Hepatocyte (in vitro differentiated cells): ENCODE measurements around the gene STIM2. TPM values are rescaled to one million over a fixed set of nuclear protein-coding genes. Genes with fewer than 3 reads are reported as not detected.

ENCODE experiments used
- DNase-seq: peaks from one replicate; pipeline ENCODE4 v3.0.0-alpha.2; 2016; ENCODE audit warnings: low spot score
- H2AFZ ChIP-seq: fragments of 200-600 bp; sonication (generic); 2 replicates; pipeline ENCODE4 v1.6.0; 2016; ENCODE audit warnings: antibody characterized with exemption, mild to moderate bottlenecking
- H3K27ac ChIP-seq: fragments of 200-600 bp; sonication (generic); 2 replicates; pipeline ENCODE4 v1.5.1; 2016; ENCODE audit warnings: mild to moderate bottlenecking
- H3K27me3 ChIP-seq: fragments of 200-600 bp; sonication (generic); 2 replicates; pipeline ENCODE4 v1.6.1; 2016
- H3K36me3 ChIP-seq: fragments of 200-600 bp; sonication (generic); replicated peaks from 2 replicates; pipeline ENCODE4 v1.5.1; 2016; ENCODE audit warnings: low read depth; ENCODE audit not compliant: insufficient read depth
- H3K4me1 ChIP-seq: fragments of 200-600 bp; sonication (generic); 2 replicates; pipeline ENCODE4 v1.5.1; 2016; ENCODE audit warnings: mild to moderate bottlenecking, moderate library complexity; ENCODE audit not compliant: insufficient read depth
- H3K4me2 ChIP-seq: fragments of 200-600 bp; sonication (generic); 2 replicates; pipeline ENCODE4 v1.6.0; 2016
- H3K4me3 ChIP-seq: fragments of 200-600 bp; sonication (generic); 2 replicates; pipeline ENCODE4 v1.5.1; 2016; ENCODE audit warnings: mild to moderate bottlenecking
- H3K79me2 ChIP-seq: fragments of 200-600 bp; sonication (generic); 2 replicates; pipeline ENCODE4 v1.6.0; 2017; ENCODE audit warnings: mild to moderate bottlenecking
- H3K9me2 ChIP-seq: fragments of 200-600 bp; sonication (generic); replicated peaks from 2 replicates; pipeline ENCODE4 v1.6.0; 2017; ENCODE audit warnings: mild to moderate bottlenecking; ENCODE audit not compliant: insufficient read depth
- H3K9me3 ChIP-seq: fragments of 200-600 bp; sonication (generic); 2 replicates; pipeline ENCODE4 v1.5.1; 2016; ENCODE audit warnings: low read depth, mild to moderate bottlenecking
- H4K20me1 ChIP-seq: fragments of 200-600 bp; sonication (generic); 2 replicates; pipeline ENCODE4 v1.6.0; 2016; ENCODE audit warnings: mild to moderate bottlenecking; ENCODE audit not compliant: insufficient read depth, poor library complexity, severe bottlenecking
- EZH2 ChIP-seq: fragments of 200-600 bp; sonication (generic); IDR thresholded peaks from 2 replicates; pipeline ENCODE4 v1.6.1; 2016; ENCODE audit warnings: antibody characterized with exemption, mild to moderate bottlenecking, borderline replicate concordance
- EZH2phosphoT487 ChIP-seq: fragments of 200-600 bp; sonication (generic); IDR thresholded peaks from one replicate; pipeline ENCODE4 v1.6.1; 2018; ENCODE audit warnings: antibody characterized with exemption, mild to moderate bottlenecking, low read depth, moderate library complexity; ENCODE audit not compliant: unreplicated experiment, severe bottlenecking
- WGBS: methylation state at CpG from one replicate; pipeline ENCODE4 v1.1.6; 2016; ENCODE audit warnings: low lambda C conversion rate; ENCODE audit errors: missing lambda C conversion rate; 5-methylcytosine and 5-hydroxymethylcytosine counted together
- polyA plus RNA-seq: library from polyadenylated mRNA; unstranded; fragments of >200 nt; fragmentation: Nextera tagmentation; extraction: Ambion mirVana; gene quantifications from 2 replicates; pipeline ENCODE4 v1.2.1, GENCODE V29; 2016
- total RNA-seq: library from RNA; depleted of rRNA; stranded (reverse); fragments of >200 nt; gene quantifications from 2 replicates; pipeline ENCODE4 v1.2.3, GENCODE V29; 2014
- TF ChIP-seq, protein P1 (sequence below): fragments of 200-600 bp; sonication (generic); IDR thresholded peaks from 2 replicates; pipeline ENCODE4 v1.5.1; 2016; ENCODE audit warnings: antibody characterized with exemption, mild to moderate bottlenecking; ENCODE audit not compliant: poor library complexity

The STIM2 gene
- total and polyA plus RNA-seq, 2 experiments from 2014 or later, result 13.2 to 17.0 TPM

- Histone ChIP-seq H3K36me3 (no peaks in the 10 kb centered on the region), H3K79me2 (no peaks in the 10 kb centered on the region), H3K27me3 (peaks cover 3% of the 10 kb centered on the region), H4K20me1 (no peaks in the 10 kb centered on the region), H3K4me1 (no peaks in the 10 kb centered on the region), H3K27ac (no peak overlapping the region), H3K4me3 (no peak overlapping the region), H3K9me3 (no peaks in the 10 kb centered on the region), H3K4me2 (no peak overlapping the region), H2AFZ (no peak overlapping the region), H3K9me2 (no peaks in the 10 kb centered on the region)
- peak; percentile 6 for DNase-seq
- WGBS, result 34% methylated on average over 2 of the region's 2 CpGs
- TF ChIP-seq, protein P1, sequence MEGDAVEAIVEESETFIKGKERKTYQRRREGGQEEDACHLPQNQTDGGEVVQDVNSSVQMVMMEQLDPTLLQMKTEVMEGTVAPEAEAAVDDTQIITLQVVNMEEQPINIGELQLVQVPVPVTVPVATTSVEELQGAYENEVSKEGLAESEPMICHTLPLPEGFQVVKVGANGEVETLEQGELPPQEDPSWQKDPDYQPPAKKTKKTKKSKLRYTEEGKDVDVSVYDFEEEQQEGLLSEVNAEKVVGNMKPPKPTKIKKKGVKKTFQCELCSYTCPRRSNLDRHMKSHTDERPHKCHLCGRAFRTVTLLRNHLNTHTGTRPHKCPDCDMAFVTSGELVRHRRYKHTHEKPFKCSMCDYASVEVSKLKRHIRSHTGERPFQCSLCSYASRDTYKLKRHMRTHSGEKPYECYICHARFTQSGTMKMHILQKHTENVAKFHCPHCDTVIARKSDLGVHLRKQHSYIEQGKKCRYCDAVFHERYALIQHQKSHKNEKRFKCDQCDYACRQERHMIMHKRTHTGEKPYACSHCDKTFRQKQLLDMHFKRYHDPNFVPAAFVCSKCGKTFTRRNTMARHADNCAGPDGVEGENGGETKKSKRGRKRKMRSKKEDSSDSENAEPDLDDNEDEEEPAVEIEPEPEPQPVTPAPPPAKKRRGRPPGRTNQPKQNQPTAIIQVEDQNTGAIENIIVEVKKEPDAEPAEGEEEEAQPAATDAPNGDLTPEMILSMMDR, result no peak
- TF ChIP-seq EZH2phosphoT487, result peak; percentile 66
- TF ChIP-seq EZH2, result no peak
Observed at GRCh38 chr4:26938516-26938915, 77.9 kb downstream of the STIM2 start.

DNA sequence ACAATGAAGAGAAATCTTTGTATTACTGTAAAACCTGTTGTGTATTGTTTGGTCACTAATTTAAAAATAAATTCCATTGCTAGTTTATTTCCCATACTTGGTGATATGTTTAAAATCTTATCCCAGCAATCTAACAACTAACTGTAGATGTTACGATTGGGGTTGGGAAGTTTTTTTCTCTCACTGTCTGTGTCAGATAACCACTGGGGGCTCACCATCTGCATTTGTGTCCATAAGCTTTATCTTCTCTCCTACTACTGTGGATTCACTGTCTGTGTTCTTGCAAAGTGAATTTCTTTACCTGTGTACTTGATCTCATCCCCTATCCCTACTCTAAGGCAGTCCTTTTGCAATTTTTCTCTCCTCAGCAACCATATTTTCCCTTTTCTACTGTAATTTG is 81.3 kb downstream of the STIM2 start:
- no peaks in the 10 kb centered on the region for H3K9me2 ChIP-seq
- TF ChIP-seq EZH2 (no peak), EZH2phosphoT487 (no peak)
- TF ChIP-seq, protein P1, result no peak
- H3K4me3 ChIP-seq, result no peak overlapping the region
- no peaks in the 10 kb centered on the region for H3K36me3 ChIP-seq
- H3K4me1 ChIP-seq, result no peaks in the 10 kb centered on the region
- no peak overlapping the region for H3K4me2 ChIP-seq
- H3K9me3 ChIP-seq, result no peaks in the 10 kb centered on the region
- DNase-seq, result no peak
- H3K27ac ChIP-seq, result no peak overlapping the region
- WGBS, result 100% methylated on average over 1 of the region's 1 CpG
- H3K79me2 ChIP-seq, result peaks cover 20% of the 10 kb centered on the region
- H2AFZ ChIP-seq, result no peak overlapping the region
- no peaks in the 10 kb centered on the region for H4K20me1 ChIP-seq
- H3K27me3 ChIP-seq, result peaks cover 3% of the 10 kb centered on the region

DNA sequence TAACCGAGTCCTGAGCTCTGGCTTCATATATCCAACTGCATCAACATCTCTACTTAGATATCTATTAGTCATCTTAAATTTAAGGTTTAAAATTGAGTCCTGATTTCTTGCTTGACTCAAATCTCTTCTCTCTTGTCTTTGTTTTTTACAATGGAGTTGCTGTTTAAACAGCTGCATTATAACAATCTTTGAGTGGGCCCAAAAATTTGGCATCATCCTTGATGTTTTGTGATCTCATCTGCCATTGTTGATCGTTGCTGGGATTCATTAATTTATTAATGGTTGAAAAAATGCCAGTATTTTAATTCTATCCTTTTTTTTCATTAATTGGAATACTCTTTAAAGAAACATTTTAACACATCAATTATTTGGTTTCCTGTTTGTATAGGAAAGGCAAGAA is 82.2 kb downstream of the STIM2 start:
- H3K9me2 ChIP-seq, result no peaks in the 10 kb centered on the region
- H3K27ac ChIP-seq, result no peak overlapping the region
- DNase-seq, result no peak
- no peak overlapping the region for H3K4me3 ChIP-seq
- peaks cover 3% of the 10 kb centered on the region for H3K27me3 ChIP-seq
- TF ChIP-seq, protein P1, result no peak
- TF ChIP-seq EZH2phosphoT487 (no peak), EZH2 (no peak)
- no peaks in the 10 kb centered on the region for H3K9me3 ChIP-seq
- H3K4me2 ChIP-seq, result no peak overlapping the region
- WGBS, result 81% methylated on average over 2 of the region's 2 CpGs
- no peaks in the 10 kb centered on the region for H3K36me3 ChIP-seq
- no peaks in the 10 kb centered on the region for H4K20me1 ChIP-seq
- H3K4me1 ChIP-seq, result no peaks in the 10 kb centered on the region
- peaks cover 23% of the 10 kb centered on the region for H3K79me2 ChIP-seq
- no peak overlapping the region for H2AFZ ChIP-seq

GRCh38 chr4:26943391-26943790 is 82.8 kb downstream of the STIM2 start:
- peaks cover 3% of the 10 kb centered on the region for H3K27me3 ChIP-seq
- H2AFZ ChIP-seq, result no peak overlapping the region
- H3K9me3 ChIP-seq, result no peaks in the 10 kb centered on the region
- no peak overlapping the region for H3K4me3 ChIP-seq
- no peak overlapping the region for H3K4me2 ChIP-seq
- DNase-seq, result no peak
- no peaks in the 10 kb centered on the region for H3K4me1 ChIP-seq
- TF ChIP-seq EZH2, result no peak
- TF ChIP-seq EZH2phosphoT487, result no peak
- TF ChIP-seq, protein P1, result no peak
- peaks cover 23% of the 10 kb centered on the region for H3K79me2 ChIP-seq
- WGBS, result 83% methylated on average over 5 of the region's 5 CpGs
- no peaks in the 10 kb centered on the region for H3K9me2 ChIP-seq
- H3K36me3 ChIP-seq, result no peaks in the 10 kb centered on the region
- no peak overlapping the region for H3K27ac ChIP-seq
- H4K20me1 ChIP-seq, result no peaks in the 10 kb centered on the region
